GM23338 (cell line): ENCODE measurements around the gene RUNX3. TPM values are rescaled to one million over a fixed set of nuclear protein-coding genes. Genes with fewer than 3 reads are reported as not detected.
A peak's percentile ranks its signal among the peaks of the same experiment; 100 is the strongest.

Experiments used
- ATAC-seq: fragments of 200-7000 bp; cut with Tn5 transposase; 3 replicates; pipeline ENCODE4 v1.9.1; 2020
- DNase-seq: peaks from one replicate; pipeline ENCODE4 v3.0.0-alpha.2; 2015; ENCODE audit warnings: low spot score
- H2AFZ ChIP-seq: fragments of 200-600 bp; sonication (generic); 2 replicates; pipeline ENCODE4 v1.8.0; 2016; ENCODE audit warnings: antibody characterized with exemption, mild to moderate bottlenecking, moderate library complexity
- H3F3A ChIP-seq: fragments of 200-600 bp; sonication (generic); replicated peaks from 2 replicates; pipeline ENCODE4 v1.8.0; 2017; ENCODE audit warnings: antibody characterized with exemption, mixed run types, low read depth
- H3K27ac ChIP-seq: fragments of 200-600 bp; sonication (generic); 2 replicates; pipeline ENCODE4 v1.6.1; 2016; ENCODE audit warnings: low read depth
- H3K27me3 ChIP-seq: fragments of 200-600 bp; sonication (generic); 2 replicates; pipeline ENCODE4 v1.8.0; 2016; ENCODE audit warnings: mild to moderate bottlenecking, mixed run types, moderate library complexity; ENCODE audit not compliant: insufficient read depth
- H3K36me3 ChIP-seq: fragments of 200-600 bp; sonication (generic); 2 replicates; pipeline ENCODE4 v1.8.0; 2016; ENCODE audit warnings: mild to moderate bottlenecking; ENCODE audit not compliant: insufficient read depth
- H3K4me1 ChIP-seq: fragments of 200-600 bp; sonication (generic); 2 replicates; pipeline ENCODE4 v1.8.0; 2016; ENCODE audit warnings: mild to moderate bottlenecking, moderate library complexity; ENCODE audit not compliant: insufficient read depth
- H3K4me2 ChIP-seq: fragments of 200-600 bp; sonication (generic); 2 replicates; pipeline ENCODE4 v1.7.1; 2017; ENCODE audit warnings: mixed run types
- H3K4me3 ChIP-seq: fragments of 200-600 bp; sonication (generic); 2 replicates; pipeline ENCODE4 v1.6.1; 2016; ENCODE audit warnings: mixed run types
- H3K79me2 ChIP-seq: fragments of 200-600 bp; sonication (generic); replicated peaks from 2 replicates; pipeline ENCODE4 v1.8.0; 2017; ENCODE audit warnings: mild to moderate bottlenecking; ENCODE audit not compliant: insufficient read depth
- H3K9me2 ChIP-seq: fragments of 200-600 bp; sonication (generic); 2 replicates; pipeline ENCODE4 v1.8.0; 2017; ENCODE audit not compliant: insufficient read depth
- H4K20me1 ChIP-seq: fragments of 200-600 bp; sonication (generic); replicated peaks from 2 replicates; pipeline ENCODE4 v1.8.0; 2017; ENCODE audit warnings: mild to moderate bottlenecking; ENCODE audit not compliant: insufficient read depth
- H3K27ac Mint-ChIP-seq: 2 replicates; pipeline ENCODE4 v1.8.0; 2020; ENCODE audit warnings: inconsistent platforms, mild to moderate bottlenecking, moderate library complexity, mixed read lengths
- H3K27me3 Mint-ChIP-seq: 3 replicates; pipeline ENCODE4 v1.8.0; 2022; ENCODE audit warnings: low read depth, mild to moderate bottlenecking, moderate library complexity, mixed read lengths, inconsistent platforms; ENCODE audit not compliant: insufficient read depth, poor library complexity
- H3K36me3 Mint-ChIP-seq: 3 replicates; pipeline ENCODE4 v1.8.0; 2021; ENCODE audit warnings: low read depth, mild to moderate bottlenecking, inconsistent platforms, moderate library complexity, mixed read lengths
- H3K4me1 Mint-ChIP-seq: 3 replicates; pipeline ENCODE4 v1.8.0; 2020; ENCODE audit warnings: mild to moderate bottlenecking, inconsistent platforms, mixed read lengths
- H3K4me3 Mint-ChIP-seq: 3 replicates; pipeline ENCODE4 v1.8.0; 2021; ENCODE audit warnings: moderate library complexity, mild to moderate bottlenecking, inconsistent platforms, mixed read lengths
- H3K9me3 Mint-ChIP-seq: 3 replicates; pipeline ENCODE4 v1.8.0; 2020; ENCODE audit warnings: moderate library complexity, mild to moderate bottlenecking, inconsistent platforms, mixed read lengths
- CREB1 ChIP-seq: fragments of 250-450 bp; sonication (Bioruptor Pico); IDR thresholded peaks from 2 replicates; pipeline ENCODE4 v1.5.0; 2020; ENCODE audit warnings: low read depth, mild to moderate bottlenecking, moderate library complexity
- CTCF ChIP-seq, 2 experiments: fragments of 200-600 bp in 1 of 2; sonication (generic) in 1 of 2; conservative IDR thresholded peaks; 2 replicates each; pipeline versions ENCODE4 v1.5.1 to v1.6.1; 2016 to 2017; ENCODE audit warnings: antibody characterized with exemption in 2 of 2, low read depth in 2 of 2, mild to moderate bottlenecking in 2 of 2, moderate library complexity in 1 of 2
- ETS1 ChIP-seq: IDR thresholded peaks from 2 replicates; pipeline ENCODE4 v1.6.1; 2016; ENCODE audit warnings: antibody characterized with exemption
- EZH2 ChIP-seq: fragments of 200-600 bp; sonication (generic); IDR thresholded peaks from one replicate; pipeline ENCODE4 v1.8.0; 2017; ENCODE audit warnings: antibody characterized with exemption, mild to moderate bottlenecking, low read depth; ENCODE audit not compliant: unreplicated experiment
- EZH2phosphoT487 ChIP-seq: fragments of 200-600 bp; sonication (generic); IDR thresholded peaks from one replicate; pipeline ENCODE4 v1.8.1; 2018; ENCODE audit warnings: antibody characterized with exemption; ENCODE audit not compliant: unreplicated experiment
- JUNB ChIP-seq: IDR thresholded peaks from one replicate; pipeline ENCODE4 v1.6.1; 2016; ENCODE audit warnings: antibody characterized with exemption; ENCODE audit not compliant: unreplicated experiment
- NANOG ChIP-seq: IDR thresholded peaks from 2 replicates; pipeline ENCODE4 v1.6.1; 2016; ENCODE audit warnings: antibody characterized with exemption, borderline replicate concordance
- POLR2AphosphoS5 ChIP-seq: IDR thresholded peaks from 2 replicates; pipeline ENCODE4 v1.6.1; 2016; ENCODE audit warnings: antibody characterized with exemption, low read depth
- REST ChIP-seq: IDR thresholded peaks from one replicate; pipeline ENCODE4 v1.6.1; 2018; ENCODE audit warnings: antibody characterized with exemption; ENCODE audit not compliant: unreplicated experiment
- STAT1 ChIP-seq: IDR thresholded peaks from one replicate; pipeline ENCODE4 v1.6.1; 2016; ENCODE audit warnings: antibody characterized with exemption; ENCODE audit not compliant: unreplicated experiment
- ZNF114 ChIP-seq: fragments of 250-450 bp; sonication (Bioruptor Pico); IDR thresholded peaks from 2 replicates; pipeline ENCODE4 v1.5.0; 2020; ENCODE audit warnings: mild to moderate bottlenecking, moderate library complexity
- ZNF331 ChIP-seq: fragments of 250-450 bp; sonication (Bioruptor Pico); IDR thresholded peaks from 2 replicates; pipeline ENCODE4 v1.5.0; 2020; ENCODE audit warnings: low read depth, mild to moderate bottlenecking, moderate library complexity
- ZNF462 ChIP-seq: fragments of 250-450 bp; sonication (Bioruptor Pico); IDR thresholded peaks from 2 replicates; pipeline ENCODE4 v1.5.0; 2020; ENCODE audit warnings: mild to moderate bottlenecking, moderate library complexity
- polyA plus RNA-seq: library from polyadenylated mRNA; unstranded; fragments of >200 nt; fragmentation: Nextera tagmentation; extraction: Ambion mirVana; gene quantifications from 2 replicates; pipeline ENCODE4 v1.2.1, GENCODE V29; 2016
- total RNA-seq: library from RNA; depleted of rRNA; stranded (reverse); fragments of >200 nt; shearing (Covaris generic); gene quantifications from 2 replicates; pipeline ENCODE4 v1.2.3, GENCODE V29; 2014

Gene RUNX3
- total and polyA plus RNA-seq, 2 experiments from 2014 or later, result 0.23 to 0.73 TPM

- peaks cover 12% of the 10 kb centered on the region for H3K4me1 Mint-ChIP-seq
- Histone ChIP-seq H3K4me1 (no peaks in the 10 kb centered on the region), H3K9me2 (no peaks in the 10 kb centered on the region), H3K4me2 (no peak overlapping the region), H3F3A (no peaks in the 10 kb centered on the region), H3K27me3 (no peaks in the 10 kb centered on the region), H2AFZ (peak overlapping the region; percentile 87; the same call in 1 of the 2 replicates), H3K4me3 (no peak overlapping the region), H3K27ac (no peak overlapping the region), H3K36me3 (no peaks in the 10 kb centered on the region), H3K79me2 (no peaks in the 10 kb centered on the region), H4K20me1 (no peaks in the 10 kb centered on the region)
- H3K4me3 Mint-ChIP-seq, result no peak overlapping the region
- no peaks in the 10 kb centered on the region; the same call in 2 of the 3 replicates for H3K9me3 Mint-ChIP-seq
- TF ChIP-seq ETS1 (no peak), REST (no peak), CREB1 (CRISPR knock-in tag) (no peak), ZNF114 (CRISPR knock-in tag) (no peak), CTCF (conservative IDR thresholded peaks at IDR 0.05; ENCODE audit: low read depth in 2 of 2) (no peak), POLR2AphosphoS5 (no peak), JUNB (no peak), NANOG (no peak), ZNF331 (CRISPR knock-in tag) (no peak), EZH2phosphoT487 (no peak), ZNF462 (CRISPR knock-in tag) (no peak), EZH2 (no peak), STAT1 (no peak)
- no peak overlapping the region for H3K27ac Mint-ChIP-seq
- H3K36me3 Mint-ChIP-seq, result no peaks in the 10 kb centered on the region; the same call in 2 of the 3 replicates
- ATAC-seq (no peak), DNase-seq (no peak)
- peaks cover 14% of the 10 kb centered on the region for H3K27me3 Mint-ChIP-seq
These were observed 21.4 kb downstream of the RUNX3 start for GRCh38 chr1:24908591-24909259.
